ENCODE measurements around the gene TTC27.

DNA sequence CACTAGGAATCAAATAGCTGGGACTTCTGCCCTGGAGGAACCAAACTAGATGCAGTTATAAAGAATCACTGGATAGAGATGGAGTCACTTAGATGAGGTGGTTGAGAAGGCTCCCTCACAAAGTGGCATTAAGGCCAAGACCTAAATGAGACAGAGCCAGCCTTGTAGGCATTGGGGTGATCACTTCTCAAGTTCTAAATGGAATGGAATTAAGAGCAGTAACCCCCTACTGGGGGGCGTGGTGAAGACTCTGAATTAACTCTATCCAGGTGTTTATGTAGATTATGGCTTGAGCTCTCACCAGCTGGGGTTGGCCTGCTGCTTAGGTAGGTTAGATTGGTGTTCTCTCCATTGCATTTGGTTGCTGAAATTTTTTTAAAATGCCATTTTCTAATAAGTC lies 71.3 kb downstream of the TTC27 start:
- TF ChIP-seq, protein P1, sequence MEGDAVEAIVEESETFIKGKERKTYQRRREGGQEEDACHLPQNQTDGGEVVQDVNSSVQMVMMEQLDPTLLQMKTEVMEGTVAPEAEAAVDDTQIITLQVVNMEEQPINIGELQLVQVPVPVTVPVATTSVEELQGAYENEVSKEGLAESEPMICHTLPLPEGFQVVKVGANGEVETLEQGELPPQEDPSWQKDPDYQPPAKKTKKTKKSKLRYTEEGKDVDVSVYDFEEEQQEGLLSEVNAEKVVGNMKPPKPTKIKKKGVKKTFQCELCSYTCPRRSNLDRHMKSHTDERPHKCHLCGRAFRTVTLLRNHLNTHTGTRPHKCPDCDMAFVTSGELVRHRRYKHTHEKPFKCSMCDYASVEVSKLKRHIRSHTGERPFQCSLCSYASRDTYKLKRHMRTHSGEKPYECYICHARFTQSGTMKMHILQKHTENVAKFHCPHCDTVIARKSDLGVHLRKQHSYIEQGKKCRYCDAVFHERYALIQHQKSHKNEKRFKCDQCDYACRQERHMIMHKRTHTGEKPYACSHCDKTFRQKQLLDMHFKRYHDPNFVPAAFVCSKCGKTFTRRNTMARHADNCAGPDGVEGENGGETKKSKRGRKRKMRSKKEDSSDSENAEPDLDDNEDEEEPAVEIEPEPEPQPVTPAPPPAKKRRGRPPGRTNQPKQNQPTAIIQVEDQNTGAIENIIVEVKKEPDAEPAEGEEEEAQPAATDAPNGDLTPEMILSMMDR (IDR thresholded peaks at IDR 0.05 in 4 of 5, conservative IDR thresholded peaks at IDR 0.05 in 1 of 5) = no peak
- TF ChIP-seq POLR2A (IDR thresholded peaks at IDR 0.05) = no peak

All from gastrocnemius medialis (tissue), 4 donors.